ENCODE measurements around the gene STAU1. TPM values are rescaled to one million over a fixed set of nuclear protein-coding genes. Genes with fewer than 3 reads are reported as not detected.
"Not testable (repeated sequence)": the region's sequence is repeated elsewhere in the genome, so short reads cannot be mapped to it uniquely, and the experiment has no call there.

Gene STAU1
- polyA plus RNA-seq, 1 donor (not counting 4 experiments of a cell fraction or from before 2014, with no cell fraction given): 55.3 TPM

DNA sequence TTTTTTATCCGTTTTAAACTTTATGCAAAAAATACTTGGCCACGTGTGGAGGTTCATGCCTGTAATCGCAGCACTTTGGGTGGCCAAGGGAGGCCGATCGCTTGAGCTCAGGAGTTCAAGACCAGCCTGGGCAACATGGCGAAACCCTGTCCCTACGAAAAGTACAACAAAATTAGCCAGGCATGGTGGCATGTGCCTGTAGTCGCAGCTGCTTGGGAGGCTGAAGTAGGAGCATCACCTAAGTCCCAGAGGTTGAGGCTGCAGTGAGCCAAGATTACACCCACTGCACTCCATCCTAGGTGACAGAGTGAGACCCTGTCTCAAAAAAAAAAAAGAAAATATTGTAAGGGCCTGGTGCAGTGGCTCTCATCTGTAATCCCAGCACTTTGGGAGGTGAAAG is 97.0 kb downstream of the STAU1 start:
- Histone ChIP-seq H3K4me2 (ENCODE audit: control insufficient read depth, extremely low read depth, insufficient read depth, low read depth, low read length) (no peak overlapping the region), H3K79me2 (ENCODE audit: control insufficient read depth, insufficient read depth, low read length) (peaks cover 2% of the 10 kb centered on the region), H3K36me3 (ENCODE audit: control insufficient read depth in 2 of 2, extremely low read depth in 1 of 2, insufficient read depth in 2 of 2, low read length in 2 of 2) (peaks cover 27 to 50% of the 10 kb centered on the region in 2 experiments), H3K9me3 (ENCODE audit: control insufficient read depth, low read depth, low read length) (no peaks in the 10 kb centered on the region), H3K4me3 (ENCODE audit: control insufficient read depth in 2 of 3, extremely low read depth in 1 of 3, insufficient read depth in 2 of 3, low read depth in 1 of 3, low read length in 3 of 3) (no peak overlapping the region), H3K4me1 (ENCODE audit: control insufficient read depth, extremely low read depth, insufficient read depth, low read length) (no peaks in the 10 kb centered on the region), H2AFZ (ENCODE audit: control insufficient read depth, low read length) (no peak overlapping the region), H3K9ac (ENCODE audit: control insufficient read depth, extremely low read depth, insufficient read depth, low read length) (no peak overlapping the region), H3K9me1 (ENCODE audit: control insufficient read depth, extremely low read depth, insufficient read depth, low read length) (no peaks in the 10 kb centered on the region), H4K20me1 (ENCODE audit: control insufficient read depth, extremely low read depth, insufficient read depth, low read length) (no peaks in the 10 kb centered on the region), H3K27ac (ENCODE audit: control insufficient read depth, insufficient read depth, low read length) (no peak overlapping the region), H3K27me3 (ENCODE audit: control insufficient read depth, extremely low read depth, insufficient read depth, low read length) (no peaks in the 10 kb centered on the region)
- no peak for FAIRE-seq
- dilution Hi-C loops (cut with MboI; ENCODE audit: extremely low pct_ligation_motif_present, low sequenced_read_pairs): no loop called here
- no peak for TF ChIP-seq EZH2 (IDR thresholded peaks at IDR 0.05; ENCODE audit: low read length)
- TF ChIP-seq, protein P1, sequence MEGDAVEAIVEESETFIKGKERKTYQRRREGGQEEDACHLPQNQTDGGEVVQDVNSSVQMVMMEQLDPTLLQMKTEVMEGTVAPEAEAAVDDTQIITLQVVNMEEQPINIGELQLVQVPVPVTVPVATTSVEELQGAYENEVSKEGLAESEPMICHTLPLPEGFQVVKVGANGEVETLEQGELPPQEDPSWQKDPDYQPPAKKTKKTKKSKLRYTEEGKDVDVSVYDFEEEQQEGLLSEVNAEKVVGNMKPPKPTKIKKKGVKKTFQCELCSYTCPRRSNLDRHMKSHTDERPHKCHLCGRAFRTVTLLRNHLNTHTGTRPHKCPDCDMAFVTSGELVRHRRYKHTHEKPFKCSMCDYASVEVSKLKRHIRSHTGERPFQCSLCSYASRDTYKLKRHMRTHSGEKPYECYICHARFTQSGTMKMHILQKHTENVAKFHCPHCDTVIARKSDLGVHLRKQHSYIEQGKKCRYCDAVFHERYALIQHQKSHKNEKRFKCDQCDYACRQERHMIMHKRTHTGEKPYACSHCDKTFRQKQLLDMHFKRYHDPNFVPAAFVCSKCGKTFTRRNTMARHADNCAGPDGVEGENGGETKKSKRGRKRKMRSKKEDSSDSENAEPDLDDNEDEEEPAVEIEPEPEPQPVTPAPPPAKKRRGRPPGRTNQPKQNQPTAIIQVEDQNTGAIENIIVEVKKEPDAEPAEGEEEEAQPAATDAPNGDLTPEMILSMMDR (optimal IDR thresholded peaks at IDR 0.05 in 1 of 3, IDR thresholded peaks at IDR 0.05 in 1 of 3, conservative IDR thresholded peaks at IDR 0.05 in 1 of 3; ENCODE audit: extremely low read depth in 1 of 3, insufficient read depth in 2 of 3, low read length in 3 of 3): no peak
- no peak for DNase-seq (ENCODE audit: low read depth, low spot score)

GRCh38 chr20:49082295-49082694 is 105.8 kb downstream of the STAU1 start:
- H4K20me1 ChIP-seq (ENCODE audit: control insufficient read depth, extremely low read depth, insufficient read depth, low read length); H3K27ac ChIP-seq (ENCODE audit: control insufficient read depth, insufficient read depth, low read length); H3K9me1 ChIP-seq (ENCODE audit: control insufficient read depth, extremely low read depth, insufficient read depth, low read length); H3K4me3 ChIP-seq (ENCODE audit: control insufficient read depth in 2 of 3, extremely low read depth in 1 of 3, insufficient read depth in 2 of 3, low read depth in 1 of 3, low read length in 3 of 3); H3K4me2 ChIP-seq (ENCODE audit: control insufficient read depth, extremely low read depth, insufficient read depth, low read depth, low read length); dilution Hi-C loops (cut with MboI; ENCODE audit: extremely low pct_ligation_motif_present, low sequenced_read_pairs); H3K27me3 ChIP-seq (ENCODE audit: control insufficient read depth, extremely low read depth, insufficient read depth, low read length); H2AFZ ChIP-seq (ENCODE audit: control insufficient read depth, low read length); H3K9ac ChIP-seq (ENCODE audit: control insufficient read depth, extremely low read depth, insufficient read depth, low read length); H3K79me2 ChIP-seq (ENCODE audit: control insufficient read depth, insufficient read depth, low read length); DNase-seq (ENCODE audit: low read depth, low spot score); H3K9me3 ChIP-seq (ENCODE audit: control insufficient read depth, low read depth, low read length); H3K4me1 ChIP-seq (ENCODE audit: control insufficient read depth, extremely low read depth, insufficient read depth, low read length); FAIRE-seq: not testable (repeated sequence)
- H3K36me3 ChIP-seq (ENCODE audit: control insufficient read depth in 2 of 2, extremely low read depth in 1 of 2, insufficient read depth in 2 of 2, low read length in 2 of 2): peaks cover 24 to 26% of the 10 kb centered on the region in 2 experiments

DNA sequence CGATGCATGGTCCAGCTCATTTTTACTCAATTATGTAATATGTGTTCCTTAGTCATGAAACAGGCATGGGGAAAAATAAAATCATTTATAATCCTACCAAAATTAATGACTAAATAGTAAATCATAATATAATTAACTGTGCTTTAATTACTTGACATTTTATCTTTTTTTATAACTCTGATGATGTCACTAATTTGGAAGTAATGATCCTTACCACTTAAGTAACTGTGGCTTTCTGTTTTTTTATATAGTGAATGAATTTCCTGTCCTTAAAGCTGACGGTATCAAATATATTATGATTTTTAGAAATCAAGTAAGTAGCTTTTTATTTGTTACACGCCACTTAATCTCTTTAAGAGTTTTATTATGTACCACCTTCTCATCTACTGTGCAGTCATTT is 109.8 kb downstream of the STAU1 start:
- Histone ChIP-seq H3K27ac (ENCODE audit: control insufficient read depth, insufficient read depth, low read length) (no peak overlapping the region), H3K27me3 (ENCODE audit: control insufficient read depth, extremely low read depth, insufficient read depth, low read length) (no peaks in the 10 kb centered on the region), H3K4me1 (ENCODE audit: control insufficient read depth, extremely low read depth, insufficient read depth, low read length) (no peaks in the 10 kb centered on the region), H3K79me2 (ENCODE audit: control insufficient read depth, insufficient read depth, low read length) (no peaks in the 10 kb centered on the region), H3K36me3 (ENCODE audit: control insufficient read depth in 2 of 2, extremely low read depth in 1 of 2, insufficient read depth in 2 of 2, low read length in 2 of 2) (peaks cover 15 to 17% of the 10 kb centered on the region in 2 experiments), H2AFZ (ENCODE audit: control insufficient read depth, low read length) (no peak overlapping the region), H3K4me2 (ENCODE audit: control insufficient read depth, extremely low read depth, insufficient read depth, low read depth, low read length) (no peak overlapping the region), H3K4me3 (ENCODE audit: control insufficient read depth in 2 of 3, extremely low read depth in 1 of 3, insufficient read depth in 2 of 3, low read depth in 1 of 3, low read length in 3 of 3) (no peak overlapping the region), H4K20me1 (ENCODE audit: control insufficient read depth, extremely low read depth, insufficient read depth, low read length) (no peaks in the 10 kb centered on the region), H3K9me3 (ENCODE audit: control insufficient read depth, low read depth, low read length) (no peaks in the 10 kb centered on the region), H3K9me1 (ENCODE audit: control insufficient read depth, extremely low read depth, insufficient read depth, low read length) (no peaks in the 10 kb centered on the region), H3K9ac (ENCODE audit: control insufficient read depth, extremely low read depth, insufficient read depth, low read length) (no peak overlapping the region)
- FAIRE-seq (no peak), DNase-seq (ENCODE audit: low read depth, low spot score) (no peak)
- no peak for TF ChIP-seq EZH2 (IDR thresholded peaks at IDR 0.05; ENCODE audit: low read length)
- TF ChIP-seq, protein P1 (optimal IDR thresholded peaks at IDR 0.05 in 1 of 3, IDR thresholded peaks at IDR 0.05 in 1 of 3, conservative IDR thresholded peaks at IDR 0.05 in 1 of 3; ENCODE audit: extremely low read depth in 1 of 3, insufficient read depth in 2 of 3, low read length in 3 of 3): no peak
- dilution Hi-C loops (cut with MboI; ENCODE audit: extremely low pct_ligation_motif_present, low sequenced_read_pairs): no loop called here
